OCI-LY1 (cell line): ENCODE data around the gene FHOD3.

Source experiments
- H2AFZ ChIP-seq: fragments of 200-600 bp; sonication (generic), shearing (Covaris generic); 2 replicates; pipeline ENCODE4 v1.6.0; 2014; ENCODE audit warnings: antibody characterized with exemption, mild to moderate bottlenecking, low read length
- H3F3A ChIP-seq: fragments of 200-600 bp; sonication (generic), shearing (Covaris generic); 2 replicates; pipeline ENCODE4 v1.6.0; 2014; ENCODE audit warnings: mild to moderate bottlenecking, antibody characterized with exemption, low read length, moderate library complexity; ENCODE audit not compliant: insufficient read depth
- H3K27ac ChIP-seq: fragments of 200-600 bp; sonication (generic); 2 replicates; pipeline ENCODE4 v1.5.1; 2014; ENCODE audit warnings: low read length, mixed run types, mild to moderate bottlenecking, low read depth; ENCODE audit not compliant: poor library complexity, severe bottlenecking
- H3K27me3 ChIP-seq: fragments of 200-600 bp; sonication (generic); 2 replicates; pipeline ENCODE4 v1.6.0; 2014; ENCODE audit warnings: antibody characterized with exemption, mild to moderate bottlenecking, low read length, moderate library complexity; ENCODE audit not compliant: insufficient read depth
- H3K36me3 ChIP-seq: fragments of 200-600 bp; sonication (generic); 2 replicates; pipeline ENCODE4 v1.6.1; 2014; ENCODE audit warnings: mild to moderate bottlenecking, antibody characterized with exemption, low read length, moderate library complexity, mixed read lengths; ENCODE audit not compliant: insufficient read depth
- H3K4me1 ChIP-seq: fragments of 200-600 bp; sonication (generic); 2 replicates; pipeline ENCODE4 v1.5.1; 2014; ENCODE audit warnings: mild to moderate bottlenecking, low read length, moderate library complexity; ENCODE audit not compliant: insufficient read depth, severe bottlenecking
- H3K4me2 ChIP-seq: fragments of 200-600 bp; sonication (generic), shearing (Covaris generic); 2 replicates; pipeline ENCODE4 v1.6.1; 2014; ENCODE audit warnings: low read length
- H3K4me3 ChIP-seq: fragments of 200-600 bp; sonication (generic); 2 replicates; pipeline ENCODE4 v1.5.1; 2014; ENCODE audit warnings: low read length, low read depth, mild to moderate bottlenecking, mixed read lengths; ENCODE audit not compliant: poor library complexity, severe bottlenecking
- H3K79me2 ChIP-seq: fragments of 200-600 bp; shearing (Covaris generic); 2 replicates; pipeline ENCODE4 v1.6.1; 2016; ENCODE audit warnings: mixed run types, low read length, mixed read lengths; ENCODE audit not compliant: insufficient read depth
- H3K9ac ChIP-seq: fragments of 200-600 bp; sonication (generic), shearing (Covaris generic); 2 replicates; pipeline ENCODE4 v1.6.1; 2014; ENCODE audit warnings: mild to moderate bottlenecking, low read length, mixed read lengths
- H3K9me2 ChIP-seq: fragments of 200-600 bp; sonication (generic), shearing (Covaris generic); 2 replicates; pipeline ENCODE4 v1.6.1; 2014; ENCODE audit warnings: low read depth, mild to moderate bottlenecking, low read length, mixed read lengths
- H3K9me3 ChIP-seq: fragments of 200-600 bp; shearing (Covaris generic); 2 replicates; pipeline ENCODE4 v1.6.1; 2014; ENCODE audit warnings: low read length, mixed read lengths
- H4K20me1 ChIP-seq: fragments of 200-600 bp; sonication (generic), shearing (Covaris generic); 2 replicates; pipeline ENCODE4 v1.6.0; 2016; ENCODE audit warnings: mild to moderate bottlenecking, low read length; ENCODE audit not compliant: insufficient read depth
- CTCF ChIP-seq: fragments of 200-600 bp; sonication (generic), shearing (Covaris generic); IDR thresholded peaks from 2 replicates; pipeline ENCODE4 v1.5.1; 2017; ENCODE audit warnings: mild to moderate bottlenecking, antibody characterized with exemption, low read length, moderate library complexity, mixed read lengths
- EZH2 ChIP-seq: fragments of 200-600 bp; sonication (generic), shearing (Covaris generic); IDR thresholded peaks from 2 replicates; pipeline ENCODE4 v1.8.0; 2017; ENCODE audit warnings: borderline replicate concordance, mixed run types, mild to moderate bottlenecking, antibody characterized with exemption, low read length, moderate library complexity, mixed read lengths

FHOD3 gene

GRCh38 chr18:36582988-36583745 is 285.7 kb downstream of the FHOD3 start:
- Histone ChIP-seq H3K9ac (no peak overlapping the region), H2AFZ (no peak overlapping the region), H3K9me2 (no peaks in the 10 kb centered on the region), H3K27me3 (no peaks in the 10 kb centered on the region), H3K36me3 (no peaks in the 10 kb centered on the region), H3K4me2 (no peak overlapping the region), H3K27ac (no peak overlapping the region), H3F3A (no peaks in the 10 kb centered on the region), H3K9me3 (no peaks in the 10 kb centered on the region), H4K20me1 (no peaks in the 10 kb centered on the region), H3K4me1 (no peaks in the 10 kb centered on the region), H3K4me3 (no peak overlapping the region), H3K79me2 (no peaks in the 10 kb centered on the region)
- TF ChIP-seq EZH2: no peak
- no peak for TF ChIP-seq CTCF

GRCh38 chr18:36589857-36590543 is 292.5 kb downstream of the FHOD3 start:
- H3K79me2 ChIP-seq: no peaks in the 10 kb centered on the region
- H3K27me3 ChIP-seq: no peaks in the 10 kb centered on the region
- H3K36me3 ChIP-seq: no peaks in the 10 kb centered on the region
- H3K27ac ChIP-seq: no peak overlapping the region
- TF ChIP-seq CTCF (no peak), EZH2 (no peak)
- no peaks in the 10 kb centered on the region for H3K4me1 ChIP-seq
- no peak overlapping the region for H2AFZ ChIP-seq
- no peaks in the 10 kb centered on the region for H3F3A ChIP-seq
- no peaks in the 10 kb centered on the region for H4K20me1 ChIP-seq
- no peak overlapping the region for H3K9ac ChIP-seq
- H3K4me2 ChIP-seq: no peak overlapping the region
- no peaks in the 10 kb centered on the region for H3K9me2 ChIP-seq
- H3K9me3 ChIP-seq: no peaks in the 10 kb centered on the region
- no peak overlapping the region for H3K4me3 ChIP-seq

- Histone ChIP-seq H4K20me1 (no peaks in the 10 kb centered on the region), H3K4me3 (no peak overlapping the region), H3K27me3 (no peaks in the 10 kb centered on the region), H3K9me2 (no peaks in the 10 kb centered on the region), H3K4me2 (no peak overlapping the region), H3K36me3 (no peaks in the 10 kb centered on the region), H2AFZ (no peak overlapping the region), H3K9ac (no peak overlapping the region), H3K79me2 (no peaks in the 10 kb centered on the region), H3F3A (no peaks in the 10 kb centered on the region), H3K9me3 (no peaks in the 10 kb centered on the region), H3K4me1 (no peaks in the 10 kb centered on the region), H3K27ac (no peak overlapping the region)
- TF ChIP-seq CTCF: no peak
- no peak for TF ChIP-seq EZH2
These were observed 293.4 kb downstream of the FHOD3 start for GRCh38 chr18:36590621-36591580.
